HG02623 (cell line): ENCODE results near the gene OGFR.

Source experiments
- ATAC-seq: cut with Tn5 transposase; IDR thresholded peaks from one replicate; pipeline ENCODE4 v1.9.1; 2021; ENCODE audit warnings: moderate library complexity; ENCODE audit not compliant: unreplicated experiment

Gene OGFR

GRCh38 chr20:62856931-62857619, 52.4 kb downstream of the OGFR start:
- no peak for ATAC-seq

- ATAC-seq = no peak
Measured at GRCh38 chr20:62858058-62858830, 53.6 kb downstream of the OGFR start.

- no peak for ATAC-seq
Measured at GRCh38 chr20:62859721-62860120, 55.1 kb downstream of the OGFR start.

- no peak for ATAC-seq
Measured at GRCh38 chr20:62860391-62860923, 55.8 kb downstream of the OGFR start.

- ATAC-seq = peak; percentile 27
Measured at GRCh38 chr20:62860924-62861691, 56.5 kb downstream of the OGFR start.

GRCh38 chr20:62861726-62862336, 57.2 kb downstream of the OGFR start, which contains the start of gene TCFL5:
TCFL5 (minus strand) TSS chr20:62861822; CDS start chr20:62861670, 152 bp downstream.
- peak; percentile 53 for ATAC-seq
